Endothelial cell of umbilical vein (primary cell): ENCODE data around the gene CCR4.

Experiments used
- POLR2AphosphoS5 ChIP-seq: IDR thresholded peaks from 2 replicates; pipeline ENCODE4 v1.6.1; 2012; ENCODE audit warnings: low read depth, mild to moderate bottlenecking, control low read depth, low read length, moderate library complexity; ENCODE audit not compliant: insufficient read depth
- TF ChIP-seq, protein P1 (sequence below), 2 donors: IDR thresholded peaks; 1 replicate in 1 of 2; 2 replicates in 1 of 2; pipeline ENCODE4 v1.5.1; 2011; ENCODE audit warnings: low read length in 2 of 2, mild to moderate bottlenecking in 2 of 2, moderate library complexity in 2 of 2, control low read depth in 1 of 2, inconsistent platforms in 1 of 2, low read depth in 1 of 2; ENCODE audit not compliant: insufficient read depth in 1 of 2; ENCODE audit errors: extremely low read depth in 1 of 2

DNA sequence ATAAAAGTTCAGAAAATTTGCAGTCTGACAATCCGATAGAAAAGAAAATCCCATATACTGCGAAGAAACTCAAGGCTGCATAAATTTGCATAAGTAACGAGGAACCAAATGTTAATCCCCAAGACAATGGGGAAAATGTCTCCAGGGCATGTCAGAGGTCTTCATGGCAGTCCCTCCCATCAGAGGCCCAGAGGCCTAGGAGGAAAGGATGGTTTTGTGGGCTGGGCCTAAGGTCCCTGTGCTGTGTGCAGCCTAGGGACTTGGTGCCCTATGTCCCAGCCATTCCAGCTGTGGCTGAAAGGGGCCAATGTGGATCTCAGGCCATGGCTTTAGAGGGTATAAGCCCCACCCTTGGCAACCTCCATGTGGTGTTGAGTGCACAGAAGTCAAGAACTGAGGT is 21.3 kb upstream of the CCR4 start:
- TF ChIP-seq, protein P1, sequence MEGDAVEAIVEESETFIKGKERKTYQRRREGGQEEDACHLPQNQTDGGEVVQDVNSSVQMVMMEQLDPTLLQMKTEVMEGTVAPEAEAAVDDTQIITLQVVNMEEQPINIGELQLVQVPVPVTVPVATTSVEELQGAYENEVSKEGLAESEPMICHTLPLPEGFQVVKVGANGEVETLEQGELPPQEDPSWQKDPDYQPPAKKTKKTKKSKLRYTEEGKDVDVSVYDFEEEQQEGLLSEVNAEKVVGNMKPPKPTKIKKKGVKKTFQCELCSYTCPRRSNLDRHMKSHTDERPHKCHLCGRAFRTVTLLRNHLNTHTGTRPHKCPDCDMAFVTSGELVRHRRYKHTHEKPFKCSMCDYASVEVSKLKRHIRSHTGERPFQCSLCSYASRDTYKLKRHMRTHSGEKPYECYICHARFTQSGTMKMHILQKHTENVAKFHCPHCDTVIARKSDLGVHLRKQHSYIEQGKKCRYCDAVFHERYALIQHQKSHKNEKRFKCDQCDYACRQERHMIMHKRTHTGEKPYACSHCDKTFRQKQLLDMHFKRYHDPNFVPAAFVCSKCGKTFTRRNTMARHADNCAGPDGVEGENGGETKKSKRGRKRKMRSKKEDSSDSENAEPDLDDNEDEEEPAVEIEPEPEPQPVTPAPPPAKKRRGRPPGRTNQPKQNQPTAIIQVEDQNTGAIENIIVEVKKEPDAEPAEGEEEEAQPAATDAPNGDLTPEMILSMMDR (IDR thresholded peaks at IDR 0.05; ENCODE audit: extremely low read depth in 1 of 2, insufficient read depth in 1 of 2, low read depth in 1 of 2, low read length in 2 of 2), result no peak
- no peak for TF ChIP-seq POLR2AphosphoS5
